Astrocyte (in vitro differentiated cells and primary cell): ENCODE data around the gene SORBS2.

Experiments used
- CTCF ChIP-seq: IDR thresholded peaks from 2 replicates; pipeline ENCODE4 v1.5.1; 2011; ENCODE audit warnings: low read depth, mild to moderate bottlenecking, inconsistent platforms, low read length, moderate library complexity; ENCODE audit not compliant: insufficient read depth
- EZH2 ChIP-seq: IDR thresholded peaks from 2 replicates; pipeline ENCODE4 v1.6.1; 2012; ENCODE audit warnings: mild to moderate bottlenecking, low read length, inconsistent platforms; ENCODE audit not compliant: insufficient read depth

DNA sequence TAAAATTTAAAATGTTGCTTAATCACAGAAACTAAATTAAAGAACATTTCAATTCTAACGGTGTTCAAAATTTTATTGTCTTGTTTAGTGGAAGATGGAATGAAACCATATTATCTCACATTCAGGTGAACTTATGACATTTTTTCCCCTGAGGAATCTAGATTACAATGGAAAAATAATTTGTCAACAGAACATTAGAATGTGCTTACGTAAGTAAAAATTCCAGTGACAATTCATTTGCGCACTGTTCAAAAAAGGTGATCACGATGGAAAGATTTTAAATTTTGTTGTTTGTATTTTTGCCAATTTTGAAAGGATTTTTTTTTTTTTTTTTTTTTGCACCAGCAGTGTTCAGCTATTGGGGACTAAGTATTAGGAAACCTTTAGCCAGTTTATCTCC, 23.3 kb upstream of the SORBS2 start:
- no peak for TF ChIP-seq CTCF
- no peak for TF ChIP-seq EZH2
